Measurements from ENCODE around the gene PDP2.

DNA sequence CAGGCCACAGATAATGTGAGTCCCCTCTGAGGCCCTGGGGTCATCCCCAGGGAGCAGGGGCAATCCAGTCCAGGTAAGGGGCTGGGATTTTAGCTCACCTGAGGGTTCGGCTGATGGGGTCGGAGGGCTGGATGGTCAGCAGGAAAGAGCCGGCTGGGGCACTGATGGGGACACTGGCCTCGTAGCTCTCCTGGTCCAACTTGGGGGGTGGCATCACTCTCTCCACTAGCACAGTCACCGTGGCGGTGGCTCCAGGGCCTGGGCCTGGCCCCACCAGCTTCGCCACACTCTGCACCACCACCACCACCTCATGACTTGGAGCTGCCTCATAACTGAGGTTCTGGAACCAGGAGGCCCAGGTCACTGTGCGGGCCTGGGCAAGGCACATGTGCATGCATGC is 31.5 kb downstream of the PDP2 start:
- TF ChIP-seq, protein P1, sequence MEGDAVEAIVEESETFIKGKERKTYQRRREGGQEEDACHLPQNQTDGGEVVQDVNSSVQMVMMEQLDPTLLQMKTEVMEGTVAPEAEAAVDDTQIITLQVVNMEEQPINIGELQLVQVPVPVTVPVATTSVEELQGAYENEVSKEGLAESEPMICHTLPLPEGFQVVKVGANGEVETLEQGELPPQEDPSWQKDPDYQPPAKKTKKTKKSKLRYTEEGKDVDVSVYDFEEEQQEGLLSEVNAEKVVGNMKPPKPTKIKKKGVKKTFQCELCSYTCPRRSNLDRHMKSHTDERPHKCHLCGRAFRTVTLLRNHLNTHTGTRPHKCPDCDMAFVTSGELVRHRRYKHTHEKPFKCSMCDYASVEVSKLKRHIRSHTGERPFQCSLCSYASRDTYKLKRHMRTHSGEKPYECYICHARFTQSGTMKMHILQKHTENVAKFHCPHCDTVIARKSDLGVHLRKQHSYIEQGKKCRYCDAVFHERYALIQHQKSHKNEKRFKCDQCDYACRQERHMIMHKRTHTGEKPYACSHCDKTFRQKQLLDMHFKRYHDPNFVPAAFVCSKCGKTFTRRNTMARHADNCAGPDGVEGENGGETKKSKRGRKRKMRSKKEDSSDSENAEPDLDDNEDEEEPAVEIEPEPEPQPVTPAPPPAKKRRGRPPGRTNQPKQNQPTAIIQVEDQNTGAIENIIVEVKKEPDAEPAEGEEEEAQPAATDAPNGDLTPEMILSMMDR (IDR thresholded peaks at IDR 0.05 in 8 of 11, conservative IDR thresholded peaks at IDR 0.05 in 3 of 11): no peak
- TF ChIP-seq POLR2A (IDR thresholded peaks at IDR 0.05) (no peak), POLR2AphosphoS5 (IDR thresholded peaks at IDR 0.05) (no peak)
